SK-MEL-5 (cell line): Measurements from ENCODE around the gene CHORDC1. TPM values are rescaled to one million over a fixed set of nuclear protein-coding genes. Genes with fewer than 3 reads are reported as not detected.
"Not testable (repeated sequence)": the region's sequence is repeated elsewhere in the genome, so short reads cannot be mapped to it uniquely, and the experiment has no call there.

Experiments
- DNase-seq: peaks from one replicate; pipeline ENCODE4 v3.0.0-alpha.2; 2016; ENCODE audit warnings: low read depth, low spot score
- in situ Hi-C: cut with HindIII; loops from 2 replicates; pipeline ENCODE4 v1.10.0; 2016; ENCODE audit warnings: low sequenced_read_pairs, high pct_unique_total_duplicates, low pct_unique_long_range_greater_than_20kb
- polyA plus RNA-seq, 2 experiments: library from polyadenylated mRNA; depleted of rRNA; stranded (reverse); fragments of >200 nt; gene quantifications; 2 replicates each; pipeline ENCODE4 v1.2.3, GENCODE V29; 2015
- total RNA-seq: library from RNA; depleted of rRNA; stranded (reverse); fragments of >200 nt; shearing (Covaris generic); gene quantifications from 2 replicates; pipeline ENCODE4 v1.2.3, GENCODE V29; 2014; rRNA removed

CHORDC1 gene
- 31.0 and 32.0 TPM in 2 replicates for total RNA-seq
- 63.3 and 69.3 TPM in 2 replicates for polyA plus RNA-seq (2015; cell fraction: cytosol; rRNA removed)
- 111 and 163 TPM in 2 replicates for polyA plus RNA-seq (2015; cell fraction: nucleus; rRNA removed)

DNA sequence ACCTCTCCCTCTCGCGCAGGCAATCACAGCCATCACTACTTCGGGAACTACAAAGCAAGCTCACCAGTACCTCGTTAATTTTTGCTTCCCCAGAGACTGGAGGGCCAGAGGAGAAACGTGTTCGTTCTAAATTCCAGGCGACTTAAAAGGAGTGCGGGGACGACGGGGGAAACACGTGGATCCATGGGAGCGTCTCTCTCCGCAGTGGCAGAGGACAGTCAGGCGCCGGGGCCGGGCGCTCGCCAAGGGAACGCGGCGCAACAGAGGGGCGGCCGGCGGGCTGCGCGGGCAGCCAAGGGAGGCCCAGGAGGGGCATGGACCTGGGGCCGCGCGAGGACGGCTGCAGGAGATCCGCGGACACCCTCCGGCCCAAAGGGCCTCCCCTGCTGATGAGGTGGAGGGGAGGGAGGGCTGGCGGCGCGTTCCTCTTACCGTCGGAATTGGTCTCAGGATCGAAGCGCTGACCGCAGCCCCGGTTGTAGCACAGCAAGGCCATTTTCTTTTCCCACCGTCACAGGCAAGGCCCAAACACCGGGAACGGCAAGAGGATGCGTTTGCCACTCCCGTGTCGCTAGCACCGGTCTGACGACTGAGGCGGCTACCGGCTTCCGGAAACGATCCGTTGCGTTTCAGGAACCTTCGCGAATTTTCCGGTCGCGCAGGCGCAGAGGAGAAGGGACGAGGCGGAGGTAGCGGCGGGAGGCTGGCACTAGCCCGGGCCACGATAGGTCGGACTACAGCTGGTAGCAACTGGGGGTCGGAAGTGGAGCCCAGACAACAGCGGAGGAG, at the start of gene CHORDC1:
TSS of gene CHORDC1 (minus strand) at position 591 of the 789 bp plus-strand sequence. CDS start at position 496, 95 bp downstream.
- in situ Hi-C loops: no loop called here
- DNase-seq: peak; percentile 85

DNA sequence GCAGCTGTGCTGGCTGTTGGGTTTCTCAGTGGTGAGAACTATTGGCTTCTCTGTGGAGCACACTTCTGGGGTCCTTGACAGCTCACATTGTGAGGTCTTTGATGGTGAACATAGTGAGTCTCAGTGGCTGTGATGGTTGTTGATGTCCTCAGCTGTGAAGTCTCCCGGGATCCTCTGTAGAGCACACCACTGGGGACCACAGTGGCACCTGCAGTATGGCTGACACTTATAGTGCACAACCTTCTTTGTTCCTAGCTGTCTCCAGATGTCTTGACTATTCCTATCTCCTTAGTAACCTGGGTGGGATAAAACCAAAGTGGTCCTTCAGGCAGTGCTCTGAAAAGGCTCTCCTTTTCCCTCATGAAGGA, 34.3 kb upstream of the CHORDC1 start:
- no peak for DNase-seq
- in situ Hi-C loops: no loop called here

DNA sequence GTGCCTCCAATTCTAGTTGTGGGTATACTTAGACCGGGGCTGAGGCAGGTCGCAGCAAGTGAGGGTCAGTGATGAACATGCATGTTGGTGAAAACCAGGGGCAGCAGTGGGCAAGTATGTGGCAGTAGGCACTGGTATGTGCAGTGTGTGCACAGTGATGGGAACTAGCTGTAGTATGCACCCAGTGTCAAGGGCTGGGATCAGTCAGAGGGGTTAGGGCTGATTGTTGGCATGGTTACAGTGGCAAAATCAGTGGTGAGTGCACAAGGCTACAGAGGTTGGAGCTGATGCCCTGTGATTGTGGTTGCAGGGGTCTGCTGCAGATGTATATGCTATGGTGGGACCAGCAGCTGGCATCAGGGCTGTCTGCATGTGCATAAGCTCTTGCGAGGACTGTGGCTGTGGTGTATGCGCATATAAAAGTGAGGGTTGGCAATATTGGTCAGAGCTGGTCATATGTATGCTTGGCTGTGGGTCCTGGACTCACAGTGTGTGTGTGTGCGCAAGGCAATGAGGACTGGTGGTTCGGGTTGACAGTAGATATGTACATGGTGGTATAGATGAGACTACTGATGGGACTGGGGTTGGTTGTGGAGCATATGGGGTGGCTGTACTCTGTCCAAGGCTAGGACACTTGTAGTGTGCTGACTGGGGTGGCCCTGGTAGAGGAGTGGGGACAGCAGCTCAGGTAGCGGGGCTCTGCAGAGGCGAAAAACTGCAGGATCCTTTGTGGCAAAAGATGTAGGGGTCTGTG, 33.7 kb upstream of the CHORDC1 start:
- DNase-seq: no peak
- in situ Hi-C loops: no loop called here

DNA sequence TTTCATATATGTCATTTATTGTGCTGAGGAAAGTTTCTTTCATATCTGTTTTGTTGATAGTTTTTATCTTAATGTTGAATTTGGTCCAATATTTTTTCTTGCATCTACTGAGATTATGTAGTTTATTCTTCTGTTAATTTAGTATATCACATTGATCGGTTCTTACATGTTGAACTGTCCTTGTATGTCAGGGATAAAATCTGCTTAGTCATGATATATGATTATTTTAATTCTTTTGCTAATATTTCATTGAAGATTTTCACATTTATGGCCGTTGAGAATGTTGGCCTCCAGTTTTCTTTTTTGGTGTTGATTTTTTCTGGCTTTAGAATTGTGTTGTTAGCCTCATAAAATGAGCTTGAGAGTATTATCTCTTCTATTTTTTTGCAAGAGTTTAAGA, 31.2 kb upstream of the CHORDC1 start:
- in situ Hi-C loops: no loop called here

DNA sequence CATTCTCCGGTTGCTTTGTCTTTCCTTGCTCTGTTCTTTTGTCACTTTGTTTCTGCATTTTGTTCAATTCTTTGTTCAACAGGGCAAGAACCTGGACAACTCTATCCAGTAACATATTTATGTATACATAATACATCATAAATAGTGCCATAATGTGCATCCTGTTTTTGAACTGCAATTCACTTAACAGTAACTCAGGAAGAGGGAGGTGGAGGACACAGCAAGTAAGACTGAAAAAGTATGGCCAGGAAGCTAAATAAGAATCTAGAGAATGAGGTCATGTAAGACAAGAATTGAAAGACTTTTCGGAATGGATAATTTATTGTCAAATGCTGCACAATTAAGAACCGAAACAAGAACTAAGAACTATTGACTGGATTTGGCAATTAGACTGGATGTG, 29.2 kb upstream of the CHORDC1 start:
- in situ Hi-C loops: no loop called here
- DNase-seq: no peak

More for the DNA sequence above, 31.2 kb upstream of the CHORDC1 start:
- no peak for DNase-seq

DNA sequence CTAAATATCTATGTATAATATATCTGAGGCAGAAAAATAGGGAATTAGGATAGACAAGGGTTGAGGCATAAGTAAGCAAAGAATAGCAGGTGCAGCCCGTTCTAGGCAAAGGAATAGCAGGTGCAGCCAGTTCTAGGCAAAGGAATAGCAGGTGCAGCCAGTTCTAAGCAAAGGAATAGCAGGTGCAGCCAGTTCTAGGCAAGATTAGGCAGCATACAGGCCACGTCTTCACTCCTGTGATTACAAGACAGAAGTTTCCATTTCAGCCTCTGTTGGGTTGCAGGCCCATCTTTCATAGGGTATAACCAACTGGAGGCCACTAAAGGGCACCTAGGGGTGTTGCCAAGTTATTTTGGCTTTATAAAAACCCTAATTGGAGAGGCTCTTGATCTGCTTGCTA, 28.8 kb upstream of the CHORDC1 start:
- no peak for DNase-seq
- in situ Hi-C loops: no loop called here

DNA sequence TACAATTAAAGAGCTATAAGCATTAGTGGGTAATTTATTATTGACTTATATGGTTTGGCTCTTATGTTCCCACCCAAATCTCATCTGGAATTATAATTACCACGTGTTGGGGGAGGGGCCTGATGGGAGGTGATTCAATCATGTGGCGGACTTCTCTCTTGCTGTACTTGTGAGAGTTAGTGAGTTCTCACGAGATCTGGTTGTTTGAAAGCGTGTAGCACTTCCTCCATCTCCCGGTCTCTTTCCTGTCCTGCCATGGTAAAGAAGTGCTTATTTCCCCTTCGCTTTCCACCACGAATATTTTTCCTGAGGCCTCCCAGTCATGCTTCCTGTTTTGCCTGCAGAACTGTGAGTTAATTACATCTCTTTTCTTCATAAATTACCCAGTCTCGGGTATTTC, 28.1 kb upstream of the CHORDC1 start:
- peak; percentile 4 for DNase-seq
- in situ Hi-C loops: no loop called here

DNA sequence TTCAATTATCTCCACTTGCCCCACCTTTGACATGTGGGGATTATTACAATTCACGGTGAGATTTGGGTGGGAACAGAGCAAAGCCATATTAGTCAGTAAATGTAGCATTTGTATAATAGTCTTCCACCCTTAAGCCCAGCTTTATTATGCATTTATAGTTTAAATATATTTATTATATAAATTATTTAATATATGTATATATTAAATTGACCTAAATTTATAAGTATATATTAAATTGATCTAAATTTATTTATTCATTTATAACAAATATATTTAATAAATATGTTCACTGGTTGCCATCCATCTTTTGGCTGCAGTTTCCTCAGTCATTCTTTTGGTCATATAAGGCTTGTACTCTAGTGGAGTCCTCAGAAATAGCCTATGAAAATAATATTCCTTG, 23.6 kb upstream of the CHORDC1 start:
- DNase-seq: no peak
- in situ Hi-C loops: no loop called here

DNA sequence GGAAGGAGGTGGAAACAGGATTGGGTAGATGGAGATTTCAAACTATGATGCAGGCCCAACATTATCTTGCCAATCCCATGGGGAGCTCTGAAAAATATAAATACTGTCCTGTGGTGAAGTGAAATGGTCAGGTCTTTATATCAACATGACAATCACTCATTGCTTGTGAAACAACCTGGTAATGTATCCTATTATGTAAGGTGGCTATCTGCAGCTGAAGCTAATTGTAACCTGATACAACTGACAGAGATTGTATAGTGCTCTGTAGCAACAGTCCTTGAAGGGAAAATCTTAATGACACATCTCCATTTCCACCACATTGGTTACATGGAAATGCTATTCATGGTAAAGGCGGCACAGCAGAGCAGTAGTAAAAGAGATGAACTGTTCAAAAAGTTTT, 20.7 kb upstream of the CHORDC1 start:
- DNase-seq: no peak
- in situ Hi-C loops: no loop called here

DNA sequence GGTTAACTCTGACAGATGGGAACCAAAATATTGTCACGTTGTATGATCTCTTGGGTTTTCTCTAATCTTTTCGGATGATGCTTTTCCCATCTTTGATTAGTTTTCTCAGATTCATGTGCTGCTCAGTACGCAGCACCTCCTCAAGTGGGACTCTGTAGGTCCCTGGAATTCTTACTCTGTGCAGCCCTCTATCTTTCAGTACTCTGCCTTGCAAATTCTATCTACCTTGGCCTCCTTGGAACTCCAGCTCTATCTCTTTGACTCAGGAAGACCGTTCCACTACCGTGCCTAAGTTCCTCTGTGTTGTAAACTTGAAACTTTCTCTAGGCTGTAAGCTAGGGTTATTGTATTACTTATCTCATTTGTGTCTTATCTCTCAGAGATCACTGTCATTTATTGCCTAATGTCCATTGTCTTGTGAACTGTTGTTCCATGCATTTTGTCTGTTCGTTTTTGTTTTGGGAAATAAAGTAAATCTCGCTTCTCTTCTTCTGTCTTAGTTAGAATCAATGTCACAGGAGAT, 20.1 kb upstream of the CHORDC1 start:
- DNase-seq: no peak
- in situ Hi-C loops: no loop called here

DNA sequence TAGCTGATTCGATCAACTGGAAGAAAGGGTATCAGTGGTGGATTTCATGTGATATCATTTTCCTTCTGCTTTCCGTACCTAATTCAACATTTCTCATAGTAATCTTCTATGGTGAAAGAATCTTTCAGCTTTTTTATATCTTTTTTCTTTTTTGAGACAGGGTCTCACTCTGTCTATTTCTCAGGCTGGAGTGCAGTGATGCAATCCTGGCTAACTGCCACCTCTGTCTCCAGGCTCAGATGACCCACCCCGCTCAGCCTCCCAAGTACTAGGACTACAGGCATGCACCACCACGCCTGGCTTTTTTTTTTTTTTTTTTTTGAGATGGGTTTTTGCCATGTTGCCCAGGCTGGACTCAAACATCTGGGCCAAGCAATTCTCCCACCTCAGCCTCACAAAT, 18.6 kb upstream of the CHORDC1 start:
- in situ Hi-C loops: no loop called here
- DNase-seq: no peak

DNA sequence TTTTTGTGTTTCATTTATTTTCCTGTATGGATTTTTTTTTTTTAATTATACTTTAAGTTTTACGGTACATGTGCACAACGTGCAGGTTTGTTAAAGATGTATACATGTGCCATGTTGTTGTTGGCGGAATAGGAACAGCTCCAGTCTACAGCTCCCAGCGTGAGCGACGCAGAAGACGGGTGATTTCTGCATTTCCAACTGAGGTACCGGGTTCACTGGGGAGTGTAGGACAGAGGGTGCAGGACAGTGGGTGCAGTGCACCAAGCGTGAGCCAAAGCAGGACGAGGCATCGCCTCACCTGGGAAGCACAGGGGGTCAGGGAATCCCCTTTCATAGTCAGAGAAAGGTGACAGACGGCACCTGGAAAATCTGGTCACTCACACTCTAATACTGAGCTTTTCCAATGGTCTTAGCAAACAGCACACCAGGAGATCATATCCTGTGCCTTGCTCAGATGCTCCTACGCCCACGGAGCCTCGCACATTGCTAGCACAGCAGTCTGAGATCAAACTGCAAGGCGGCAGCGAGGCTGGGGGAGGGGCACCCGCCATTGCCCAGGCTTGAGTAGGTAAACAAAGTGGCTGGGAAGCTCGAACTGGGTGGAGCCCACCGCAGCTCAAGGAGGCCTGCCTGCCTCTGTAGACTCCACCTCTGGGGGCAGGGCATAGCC, 17.3 kb upstream of the CHORDC1 start:
- DNase-seq, in situ Hi-C loops: not testable (repeated sequence)

DNA sequence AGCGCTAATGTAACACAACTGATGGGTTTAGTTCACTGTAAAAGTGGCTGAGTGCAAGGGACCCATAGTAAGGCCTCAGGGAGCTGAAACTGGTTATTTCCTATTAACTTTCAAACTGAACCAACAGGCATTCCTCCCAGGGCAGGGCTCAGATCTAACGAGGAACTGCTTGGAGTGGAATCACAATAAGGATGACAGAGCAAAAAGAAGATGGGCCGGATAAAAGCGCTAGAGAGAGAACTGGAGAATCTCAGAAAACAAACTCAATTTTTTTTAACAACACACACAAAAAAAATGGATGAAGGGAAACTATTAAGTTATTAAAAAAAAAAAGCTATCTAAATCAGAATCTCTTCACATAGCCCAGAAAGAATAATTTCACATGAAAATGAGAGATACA, 14.2 kb upstream of the CHORDC1 start:
- in situ Hi-C loops: no loop called here
- DNase-seq: no peak

DNA sequence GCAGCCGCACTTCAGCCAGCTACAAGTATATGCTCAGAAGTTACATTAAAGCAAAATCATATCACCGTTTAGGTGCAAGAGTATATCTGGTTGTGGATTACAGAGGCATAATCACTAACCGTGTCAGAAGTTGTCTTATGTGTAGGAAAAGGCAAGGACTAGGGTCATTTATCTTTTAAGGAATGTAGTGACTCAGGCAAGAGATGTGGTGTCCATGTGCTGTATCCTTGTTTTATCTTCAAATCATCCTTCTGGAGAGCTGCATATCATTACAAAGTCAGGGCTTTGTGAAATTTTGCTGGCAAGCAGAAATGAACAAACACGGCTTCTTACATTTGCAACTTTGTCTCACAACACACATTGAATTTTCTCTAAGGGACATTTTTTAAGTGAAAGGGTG, 12.7 kb upstream of the CHORDC1 start:
- no peak for DNase-seq
- in situ Hi-C loops: no loop called here

DNA sequence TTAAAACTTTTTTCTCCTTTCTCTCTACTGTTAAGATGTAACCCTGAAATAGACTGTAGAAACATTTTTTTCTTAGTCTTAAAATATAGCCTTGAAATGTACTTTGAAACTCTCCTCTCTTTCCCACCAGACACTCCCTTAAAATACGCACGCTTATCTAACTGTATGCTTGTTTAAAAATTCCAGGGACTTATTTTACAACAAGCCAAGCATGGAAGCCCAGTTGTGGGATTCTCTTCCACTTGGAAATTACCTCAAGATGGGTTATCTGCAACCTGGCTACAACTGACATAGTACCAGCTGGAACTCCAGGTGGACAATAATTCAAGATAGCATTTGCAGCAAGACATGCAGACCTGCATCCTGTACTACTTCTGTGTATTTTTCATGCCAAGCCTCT, 12.1 kb upstream of the CHORDC1 start:
- no peak for DNase-seq
- in situ Hi-C loops: no loop called here

DNA sequence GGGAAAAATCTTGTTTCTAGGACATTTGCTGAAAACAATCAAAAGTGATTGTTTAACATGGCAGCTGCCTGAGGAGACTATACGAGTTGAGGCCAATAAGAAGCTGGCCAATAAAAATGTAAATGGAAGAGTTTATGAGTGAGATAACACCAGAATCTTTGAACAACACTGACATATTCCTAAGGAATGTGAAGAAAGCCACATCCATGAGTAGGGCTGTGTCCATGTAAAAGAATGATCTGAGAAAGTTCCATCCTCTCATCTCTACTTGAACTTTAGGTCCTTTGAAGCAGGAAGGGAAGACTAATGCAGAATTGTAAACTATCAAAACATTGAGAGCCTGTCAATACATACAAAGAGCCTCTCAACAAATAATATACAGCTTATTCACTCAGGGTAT, 6.9 kb upstream of the CHORDC1 start:
- DNase-seq: peak; percentile 50
- in situ Hi-C loops: no loop called here

DNA sequence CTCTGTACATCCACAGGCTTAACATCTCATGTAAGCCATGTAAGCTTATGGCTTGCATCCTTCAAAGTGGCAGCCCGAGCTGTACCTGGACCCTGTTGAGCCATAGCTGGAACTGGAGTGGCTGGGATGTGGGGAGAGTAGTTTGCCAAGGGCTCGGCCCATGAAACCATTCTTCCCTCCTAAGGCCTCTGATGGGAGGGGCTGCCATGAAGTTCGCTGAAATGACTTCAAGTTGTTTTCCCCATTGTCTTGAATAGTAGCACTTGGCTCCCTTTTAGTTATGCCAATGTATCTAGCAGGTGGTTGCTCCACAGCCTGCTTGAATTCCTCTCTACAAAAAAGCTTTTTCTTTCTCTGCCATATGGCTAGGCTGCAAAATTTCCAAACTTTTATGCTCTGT, 5.2 kb upstream of the CHORDC1 start:
- DNase-seq: no peak
- in situ Hi-C loops: no loop called here

DNA sequence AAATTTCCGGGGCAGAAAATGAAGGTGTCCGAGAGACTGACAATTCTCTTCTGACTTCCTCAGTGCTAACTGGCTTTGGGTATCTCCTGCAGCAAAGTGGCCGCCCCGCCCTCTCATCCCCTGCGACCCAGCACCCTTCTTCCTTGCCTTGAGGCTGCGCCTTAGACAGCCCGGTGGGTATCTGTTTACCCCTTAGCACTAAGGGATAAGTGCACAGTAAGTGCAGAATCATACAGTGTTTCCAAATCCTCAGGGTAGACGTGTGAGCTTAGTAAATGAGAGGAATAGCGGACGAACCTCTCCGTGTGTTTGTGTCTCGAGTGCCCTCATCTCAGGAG, 368 bp upstream of the CHORDC1 start:
- in situ Hi-C loops: no loop called here
- no peak for DNase-seq
